Esophagus squamous epithelium (tissue), 5 donors: Measurements from ENCODE around the gene UBE3C. TPM values are rescaled to one million over a fixed set of nuclear protein-coding genes. Genes with fewer than 3 reads are reported as not detected.
"Not testable (repeated sequence)": the region's sequence is repeated elsewhere in the genome, so short reads cannot be mapped to it uniquely, and the experiment has no call there.

Experiments used
- DNase-seq: peaks from one replicate; lab custom pipeline; 2025; lab: John Stamatoyannopoulos, UW
- H3K27ac ChIP-seq, 4 donors: fragments of 200-600 bp; sonication (generic); one replicate each; pipeline ENCODE4 v1.5.1; 2016 to 2019; ENCODE audit warnings: mild to moderate bottlenecking in 1 of 4
- H3K27me3 ChIP-seq, 4 donors: fragments of 200-600 bp; sonication (generic); 1 replicate in 3 of 4; 2 replicates in 1 of 4; pipeline versions ENCODE4 v1.5.1 to v1.6.0; 2017 to 2021; ENCODE audit warnings: antibody characterized with exemption in 1 of 4
- H3K36me3 ChIP-seq, 3 donors: fragments of 200-600 bp; sonication (generic); one replicate each; pipeline ENCODE4 v1.5.1; 2016 to 2019
- H3K4me1 ChIP-seq, 3 donors: fragments of 200-600 bp; sonication (generic); one replicate each; pipeline ENCODE4 v1.5.1; 2017 to 2019
- H3K4me3 ChIP-seq, 4 donors: fragments of 200-600 bp; sonication (generic); 1 replicate in 3 of 4; 2 replicates in 1 of 4; pipeline ENCODE4 v1.5.1; 2016 to 2019; ENCODE audit warnings: mild to moderate bottlenecking in 2 of 4, moderate library complexity in 1 of 4
- H3K9me3 ChIP-seq, 3 donors: fragments of 200-600 bp; sonication (generic); one replicate each; pipeline ENCODE4 v1.5.1; 2016 to 2019
- POLR2A ChIP-seq, 4 donors: fragments of 450-650 bp; IDR thresholded peaks; one replicate each; pipeline ENCODE4 v1.6.1; 2017; ENCODE audit warnings: antibody characterized with exemption in 4 of 4, mild to moderate bottlenecking in 4 of 4, moderate library complexity in 3 of 4
- WGBS, 2 donors: methylation state at CpG; one replicate each; pipeline ENCODE4 v1.1.5; 2018; 5-methylcytosine and 5-hydroxymethylcytosine counted together
- intact Hi-C: fragments of 100-400 bp; cut with DNase I; formaldehyde crosslinking; loops from one replicate; pipeline ENCODE4 v1.15.0; 2022
- total RNA-seq, 4 donors: library from RNA; depleted of rRNA; stranded (reverse); fragments of >200 nt; gene quantifications; one replicate each; pipeline ENCODE4 v1.1.0, GENCODE V29; 2016
- TF ChIP-seq, protein P1 (sequence below), 6 experiments: fragments of 450-650 bp in 4 of 6; fragments of 200-600 bp in 2 of 6; sonication (generic) in 2 of 6; IDR thresholded peaks; one replicate each; pipeline ENCODE4 v1.5.1; 2016 to 2019; ENCODE audit warnings: antibody characterized with exemption in 6 of 6, mild to moderate bottlenecking in 4 of 6, moderate library complexity in 4 of 6
- donor health status: DM: yes; HTN: yes; CAD: no.

Gene UBE3C
- total RNA-seq, 4 donors from 2014 or later = 52.2 to 101 (median 68.3) TPM

DNA sequence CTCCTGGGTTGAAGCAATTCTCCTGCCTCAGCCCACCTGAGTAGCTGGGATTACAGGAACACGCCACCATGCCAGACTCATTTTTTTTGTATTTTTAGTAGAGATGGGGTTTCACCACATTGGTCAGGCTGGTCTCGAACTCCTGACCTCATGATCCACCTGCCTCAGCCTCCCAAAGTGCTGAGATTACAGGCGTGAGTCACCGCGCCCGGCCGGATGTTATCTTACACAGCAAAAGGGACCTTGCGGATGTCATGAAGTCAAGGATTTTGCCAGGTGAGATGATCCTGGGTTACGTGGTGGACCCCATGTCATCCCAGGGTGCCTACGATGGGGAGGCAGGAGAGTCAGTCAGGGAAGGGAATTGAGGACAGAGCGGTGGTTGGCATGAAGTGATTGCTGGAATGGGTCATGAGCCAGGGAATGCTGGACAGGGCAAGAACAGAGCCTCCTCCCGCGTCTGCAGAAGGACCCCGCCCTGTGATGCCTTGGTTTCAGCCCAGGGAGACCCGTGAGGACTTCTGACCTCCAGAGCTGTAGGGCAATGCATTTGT is 8.7 kb upstream of the UBE3C start:
- 74 to 84% methylated on average over 14 to 15 of the region's 15 CpGs for WGBS, 2 donors
- no peaks in the 10 kb centered on the region for H3K36me3 ChIP-seq
- intact Hi-C loops = no loop called here
- H3K27me3 ChIP-seq = peaks cover 0 to 54% (median 0%) of the 10 kb centered on the region in 4 donors
- TF ChIP-seq, protein P1, sequence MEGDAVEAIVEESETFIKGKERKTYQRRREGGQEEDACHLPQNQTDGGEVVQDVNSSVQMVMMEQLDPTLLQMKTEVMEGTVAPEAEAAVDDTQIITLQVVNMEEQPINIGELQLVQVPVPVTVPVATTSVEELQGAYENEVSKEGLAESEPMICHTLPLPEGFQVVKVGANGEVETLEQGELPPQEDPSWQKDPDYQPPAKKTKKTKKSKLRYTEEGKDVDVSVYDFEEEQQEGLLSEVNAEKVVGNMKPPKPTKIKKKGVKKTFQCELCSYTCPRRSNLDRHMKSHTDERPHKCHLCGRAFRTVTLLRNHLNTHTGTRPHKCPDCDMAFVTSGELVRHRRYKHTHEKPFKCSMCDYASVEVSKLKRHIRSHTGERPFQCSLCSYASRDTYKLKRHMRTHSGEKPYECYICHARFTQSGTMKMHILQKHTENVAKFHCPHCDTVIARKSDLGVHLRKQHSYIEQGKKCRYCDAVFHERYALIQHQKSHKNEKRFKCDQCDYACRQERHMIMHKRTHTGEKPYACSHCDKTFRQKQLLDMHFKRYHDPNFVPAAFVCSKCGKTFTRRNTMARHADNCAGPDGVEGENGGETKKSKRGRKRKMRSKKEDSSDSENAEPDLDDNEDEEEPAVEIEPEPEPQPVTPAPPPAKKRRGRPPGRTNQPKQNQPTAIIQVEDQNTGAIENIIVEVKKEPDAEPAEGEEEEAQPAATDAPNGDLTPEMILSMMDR (IDR thresholded peaks at IDR 0.05) = no peak
- no peak for TF ChIP-seq POLR2A (IDR thresholded peaks at IDR 0.05)
- no peak overlapping the region for H3K27ac ChIP-seq
- no peaks in the 10 kb centered on the region for H3K9me3 ChIP-seq
- no peak overlapping the region for H3K4me3 ChIP-seq
- DNase-seq = no peak
- no peaks in the 10 kb centered on the region for H3K4me1 ChIP-seq

DNA sequence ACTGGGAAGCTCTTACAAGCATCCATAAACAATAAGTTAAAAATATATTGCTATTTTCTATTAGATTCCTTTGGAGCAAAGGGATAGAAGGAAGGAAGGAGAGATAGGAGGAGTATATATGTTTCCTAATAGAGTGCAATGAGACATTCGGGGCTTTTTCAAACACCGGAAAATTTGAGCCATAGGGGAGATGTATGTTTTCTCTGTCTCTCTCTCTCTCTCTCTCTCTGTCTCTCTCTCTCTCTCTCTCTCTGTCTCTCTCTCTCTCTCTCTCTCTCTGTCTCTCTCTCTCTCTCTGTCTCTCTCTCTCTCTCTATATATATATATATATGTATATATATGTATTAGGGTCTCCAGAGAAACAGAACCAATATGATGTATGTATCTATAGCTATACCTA is 7.9 kb upstream of the UBE3C start:
- H3K4me1 ChIP-seq, intact Hi-C loops: not testable (repeated sequence)
- WGBS, 2 donors = 71 to 79% methylated on average over 2 of the region's 2 CpGs

DNA sequence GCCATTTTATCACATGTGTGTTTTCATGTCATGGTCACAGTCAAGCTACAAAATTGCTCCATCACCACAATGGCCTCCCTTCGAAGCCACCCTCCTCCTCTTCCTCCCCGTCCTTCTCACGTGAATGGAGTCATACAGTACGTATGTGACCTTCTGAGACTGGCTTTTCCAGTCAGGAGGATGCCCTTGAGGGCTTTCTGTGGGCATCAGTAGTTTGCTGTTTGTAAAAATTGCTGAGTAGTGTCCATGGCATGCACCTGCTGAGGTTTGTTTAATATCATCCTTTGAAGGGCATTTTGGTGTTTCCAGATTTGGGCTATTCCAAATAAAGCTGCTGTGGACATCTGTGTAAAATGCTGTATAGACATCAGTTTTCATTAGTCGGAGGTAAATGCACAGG is 5.9 kb upstream of the UBE3C start:
- no peak for DNase-seq
- Histone ChIP-seq H3K36me3 (no peaks in the 10 kb centered on the region), H3K27ac (no peak overlapping the region), H3K9me3 (no peaks in the 10 kb centered on the region), H3K4me1 (peaks cover 0 to 7% (median 0%) of the 10 kb centered on the region in 3 donors), H3K4me3 (no peak overlapping the region), H3K27me3 (peaks cover 0 to 50% (median 0%) of the 10 kb centered on the region in 4 donors)
- whole genome bisulfite sequencing, 2 donors = 67 to 84% methylated on average over 5 of the region's 5 CpGs
- intact Hi-C loops = no loop called here
- TF ChIP-seq, protein P1 (IDR thresholded peaks at IDR 0.05) = no peak
- no peak for TF ChIP-seq POLR2A (IDR thresholded peaks at IDR 0.05)

More for the DNA sequence above, 7.9 kb upstream of the UBE3C start:
- DNase-seq, H3K27ac ChIP-seq, H3K9me3 ChIP-seq, H3K36me3 ChIP-seq, H3K4me3 ChIP-seq: not testable (repeated sequence)
- peaks cover 0 to 50% (median 0%) of the 10 kb centered on the region in 4 donors for H3K27me3 ChIP-seq

DNA sequence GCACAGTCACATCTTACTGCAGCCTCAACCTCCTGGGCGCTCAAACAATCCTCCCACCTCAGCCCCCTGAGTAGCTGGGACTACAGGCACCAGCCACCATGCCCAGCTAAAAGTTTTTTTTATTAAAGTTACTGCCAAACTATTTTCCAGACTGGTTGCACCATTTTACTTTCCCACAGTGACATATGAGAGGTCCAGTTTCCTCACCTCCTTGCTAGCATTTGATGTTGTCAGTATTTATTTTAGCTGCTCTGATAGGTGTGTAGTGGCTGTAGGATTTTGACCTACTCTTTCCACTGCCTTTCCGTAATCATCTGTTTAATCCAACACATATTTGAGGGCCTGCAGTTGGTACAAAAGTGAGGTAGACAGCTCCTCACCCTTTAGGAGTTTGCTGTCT is 5.4 kb upstream of the UBE3C start:
- Histone ChIP-seq H3K27me3 (peaks cover 0 to 47% (median 0%) of the 10 kb centered on the region in 4 donors), H3K4me1 (peaks cover 0 to 11% (median 0%) of the 10 kb centered on the region in 3 donors), H3K36me3 (no peaks in the 10 kb centered on the region), H3K9me3 (no peaks in the 10 kb centered on the region), H3K27ac (no peak overlapping the region), H3K4me3 (no peak overlapping the region)
- DNase-seq = no peak
- intact Hi-C loops = no loop called here
- no peak for TF ChIP-seq POLR2A (IDR thresholded peaks at IDR 0.05)
- TF ChIP-seq, protein P1 (IDR thresholded peaks at IDR 0.05) = no peak
- 91 to 100% methylated on average over 2 of the region's 2 CpGs for WGBS, 2 donors

DNA sequence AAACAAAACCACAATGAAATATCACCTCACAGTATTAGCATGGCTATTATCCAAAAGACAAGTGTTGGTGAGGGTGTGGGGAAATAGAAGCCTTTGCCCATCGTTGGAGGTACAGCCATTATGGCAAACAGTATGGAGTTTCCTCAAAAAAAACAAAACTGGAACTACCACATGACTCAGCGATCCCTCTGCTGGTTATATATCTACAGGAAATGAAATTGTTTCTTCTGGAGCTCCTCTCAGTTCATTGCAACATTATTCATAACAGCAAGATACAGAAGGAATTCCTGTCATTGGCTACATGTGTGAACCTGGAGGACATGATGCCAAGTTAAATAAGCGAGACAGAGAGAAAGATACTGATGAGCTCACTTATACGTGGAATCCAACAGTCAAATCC is 2.4 kb upstream of the UBE3C start:
- peaks cover 0 to 10% (median 10%) of the 10 kb centered on the region in 3 donors for H3K36me3 ChIP-seq
- H3K27me3 ChIP-seq = peaks cover 0 to 19% (median 0%) of the 10 kb centered on the region in 4 donors
- no peaks in the 10 kb centered on the region for H3K9me3 ChIP-seq
- no peak overlapping the region for H3K4me3 ChIP-seq
- peaks cover 13 to 33% (median 21%) of the 10 kb centered on the region in 3 donors for H3K4me1 ChIP-seq
- TF ChIP-seq POLR2A (IDR thresholded peaks at IDR 0.05) = no peak
- TF ChIP-seq, protein P1 (IDR thresholded peaks at IDR 0.05) = peak in 1 of 6 experiments; percentile 35
- no peak for DNase-seq
- H3K27ac ChIP-seq = peak overlapping the region in 1 of 4 donors; percentile 19
- 26 to 37% methylated on average over 4 of the region's 4 CpGs for WGBS, 2 donors
- intact Hi-C loops = no loop called here
